HG02610 (cell line): ENCODE data around the gene WEE1.
"Not testable (repeated sequence)": the region's sequence is repeated elsewhere in the genome, so short reads cannot be mapped to it uniquely, and the experiment has no call there.

Source experiments
- ATAC-seq: cut with Tn5 transposase; IDR thresholded peaks from one replicate; pipeline ENCODE4 v1.9.1; 2021; ENCODE audit warnings: mild to moderate bottlenecking, moderate library complexity; ENCODE audit not compliant: unreplicated experiment

The WEE1 gene

DNA sequence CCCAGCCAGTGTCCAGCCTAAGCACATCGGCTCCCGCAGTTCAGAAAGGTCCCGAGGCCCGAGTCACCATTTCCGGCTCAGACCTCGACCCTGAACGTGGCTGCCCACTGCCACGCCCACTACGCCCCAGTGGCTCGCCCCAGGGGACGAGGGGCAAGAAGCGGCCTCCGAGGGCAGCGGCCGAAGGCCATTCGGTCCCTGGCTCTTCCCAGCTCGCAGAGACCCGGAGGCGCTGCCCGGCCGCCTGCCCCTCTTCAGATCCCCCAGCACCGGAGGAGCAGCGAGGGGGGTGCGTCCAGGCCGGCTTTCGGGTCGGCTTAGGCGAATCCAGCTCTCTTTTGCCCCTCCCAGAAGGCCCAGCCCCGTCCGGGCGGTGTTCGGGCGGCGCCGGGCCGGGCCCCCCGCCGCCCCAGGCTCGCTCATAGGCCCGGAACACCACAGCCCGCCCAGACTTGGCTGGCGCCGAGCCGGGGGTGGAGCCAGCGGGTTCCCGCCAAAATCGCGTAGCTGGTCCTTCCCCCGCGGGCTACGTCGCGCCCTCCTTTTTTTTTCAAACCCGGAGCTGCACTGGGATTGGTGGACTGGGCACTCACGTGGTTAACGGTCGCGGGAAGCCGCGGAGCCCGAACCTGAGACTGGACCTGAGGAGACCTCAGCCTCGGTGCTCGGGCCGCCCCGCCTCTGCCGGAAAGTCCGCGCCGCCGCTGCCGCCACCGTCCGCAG, at the start of gene WEE1:
WEE1 (plus strand) TSS at position 619 of the 723 bp plus-strand sequence. CDS start 264 bp downstream, outside the sequence.
- peak; percentile 90 for ATAC-seq

DNA sequence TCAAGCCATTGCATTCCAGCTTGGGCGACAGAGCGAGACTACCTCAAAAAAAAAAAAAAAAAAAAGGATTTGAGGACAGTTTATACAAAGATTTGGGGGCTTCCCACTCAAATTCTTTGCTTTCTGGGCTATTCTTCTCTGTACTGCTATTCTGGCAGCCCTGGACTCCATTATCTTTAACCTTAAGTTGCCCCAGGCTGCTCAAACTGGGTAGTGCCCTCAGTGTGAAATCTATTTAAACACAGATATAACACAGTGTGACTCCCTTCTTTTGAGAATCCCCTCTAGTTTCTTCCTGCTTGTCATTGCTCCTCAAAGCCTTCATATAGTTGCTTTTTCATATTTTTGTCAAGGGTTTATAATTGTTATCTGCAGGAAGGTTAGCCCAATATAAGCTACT, 49.5 kb upstream of the WEE1 start:
- ATAC-seq, result no peak

DNA sequence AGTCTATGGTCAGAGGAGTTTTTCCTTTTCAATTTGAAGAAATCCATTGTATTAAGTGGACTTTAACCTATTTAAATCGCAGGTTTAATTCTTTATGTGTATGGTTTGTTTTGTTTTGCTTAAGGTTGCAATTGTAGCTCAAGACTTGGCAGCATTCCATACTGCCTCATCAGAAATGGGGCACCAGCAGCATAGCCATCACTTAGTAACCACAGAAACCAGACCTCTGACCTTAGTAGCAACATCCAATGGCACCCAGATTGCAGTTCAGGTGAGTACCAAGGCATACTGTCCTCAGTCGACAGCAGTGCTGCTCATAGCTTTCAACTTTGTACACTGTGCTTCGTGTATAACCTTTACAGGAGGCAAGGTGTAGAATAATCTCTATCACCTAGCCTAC, 48.4 kb upstream of the WEE1 start:
- no peak for ATAC-seq

DNA sequence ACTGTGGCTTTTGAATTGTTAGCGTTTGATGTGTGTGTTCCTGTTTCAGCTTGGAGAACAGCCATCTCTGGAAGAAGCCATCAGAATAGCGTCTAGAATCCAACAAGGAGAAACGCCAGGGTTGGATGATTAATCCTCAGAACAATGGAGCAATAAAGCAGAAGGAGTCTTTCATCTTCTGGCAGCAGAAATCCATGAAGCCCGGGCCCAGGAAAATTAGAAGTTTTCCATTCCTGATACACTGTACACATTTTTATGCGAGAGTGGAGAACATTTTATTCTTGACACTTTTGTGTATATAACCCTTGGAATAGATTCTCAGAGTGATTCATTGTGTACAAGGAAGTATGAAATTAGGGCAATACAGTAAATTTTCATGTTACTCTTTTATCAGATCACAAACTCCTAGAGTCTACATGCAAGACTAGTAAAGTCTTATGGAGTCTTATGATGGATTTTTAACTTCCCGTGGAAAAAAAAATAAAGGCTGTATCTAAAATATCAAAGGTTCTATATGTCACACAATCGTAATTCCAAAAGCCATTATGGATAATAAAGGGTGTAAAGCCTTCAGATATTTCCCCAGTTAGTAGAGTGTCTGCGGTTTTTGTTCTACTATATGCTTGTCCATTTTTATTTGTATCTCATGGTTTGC, 45.9 kb upstream of the WEE1 start:
- ATAC-seq, result no peak

DNA sequence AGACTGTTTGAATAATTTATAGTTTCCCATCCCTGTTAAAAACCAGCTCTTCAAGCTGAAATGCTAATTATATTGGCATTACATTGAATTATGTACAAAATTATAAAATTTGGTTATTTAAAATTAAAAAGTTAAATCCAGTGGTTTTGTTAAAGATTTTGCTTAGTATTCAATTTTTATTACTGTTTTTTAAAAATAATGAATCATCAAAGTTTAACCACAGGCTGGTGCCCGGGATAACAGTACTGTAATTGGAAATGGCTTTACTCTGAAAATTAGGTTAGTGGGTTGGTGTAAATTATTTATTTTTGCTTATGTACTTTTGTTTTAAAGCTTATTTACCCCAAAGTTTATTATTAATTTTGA, 45.4 kb upstream of the WEE1 start:
- ATAC-seq, result no peak

DNA sequence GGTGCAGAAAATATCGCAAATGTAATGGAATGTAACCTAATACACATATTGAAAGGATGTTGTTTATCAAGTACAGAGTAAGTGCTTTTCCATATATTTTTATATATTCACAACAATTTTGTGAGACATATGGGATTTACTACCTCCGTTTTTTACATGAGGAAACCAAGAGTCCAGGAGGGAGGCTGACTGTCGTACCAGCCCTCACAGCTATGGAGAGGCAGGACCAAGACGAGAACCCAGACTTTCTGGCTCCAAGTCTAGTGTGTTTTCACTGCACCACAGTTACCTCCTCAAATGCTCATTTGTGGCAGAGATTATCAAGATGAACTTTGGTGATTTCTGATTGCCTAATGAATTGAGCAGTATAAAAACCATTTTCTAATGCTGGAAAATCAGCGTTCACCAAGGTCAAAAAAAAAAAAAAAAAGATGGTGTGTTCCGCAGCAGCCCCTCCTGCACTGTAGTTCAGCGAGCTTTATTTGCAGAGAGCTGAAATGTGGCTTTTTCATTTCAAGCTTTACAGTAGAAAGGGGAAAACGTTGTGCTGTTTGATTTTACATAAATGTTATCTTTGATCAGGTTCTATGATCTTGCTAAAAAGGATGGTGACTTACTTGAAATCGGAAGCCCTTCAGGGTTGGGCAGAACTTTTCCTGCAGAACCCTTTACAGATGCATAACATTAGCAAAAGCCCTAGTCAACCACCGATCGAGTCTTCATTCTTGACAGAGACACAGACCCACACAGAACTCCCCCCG, 44.7 kb upstream of the WEE1 start:
- no peak for ATAC-seq

DNA sequence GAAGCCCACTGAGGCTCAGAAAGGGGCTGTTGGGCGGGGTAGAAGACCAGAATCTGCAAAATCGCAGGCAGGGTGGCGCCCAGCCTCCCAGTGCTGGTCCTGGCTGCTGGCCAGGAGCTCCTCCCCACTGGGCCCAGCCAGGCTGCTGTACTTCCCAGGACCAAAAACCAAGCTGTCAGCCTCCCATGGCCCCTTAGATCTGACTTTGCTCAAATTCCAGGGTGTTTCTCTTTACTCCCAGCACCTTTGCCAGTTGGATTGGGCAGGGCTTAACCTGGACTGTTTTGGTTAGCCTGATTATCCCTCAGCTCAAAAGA, 44.2 kb upstream of the WEE1 start:
- no peak for ATAC-seq

DNA sequence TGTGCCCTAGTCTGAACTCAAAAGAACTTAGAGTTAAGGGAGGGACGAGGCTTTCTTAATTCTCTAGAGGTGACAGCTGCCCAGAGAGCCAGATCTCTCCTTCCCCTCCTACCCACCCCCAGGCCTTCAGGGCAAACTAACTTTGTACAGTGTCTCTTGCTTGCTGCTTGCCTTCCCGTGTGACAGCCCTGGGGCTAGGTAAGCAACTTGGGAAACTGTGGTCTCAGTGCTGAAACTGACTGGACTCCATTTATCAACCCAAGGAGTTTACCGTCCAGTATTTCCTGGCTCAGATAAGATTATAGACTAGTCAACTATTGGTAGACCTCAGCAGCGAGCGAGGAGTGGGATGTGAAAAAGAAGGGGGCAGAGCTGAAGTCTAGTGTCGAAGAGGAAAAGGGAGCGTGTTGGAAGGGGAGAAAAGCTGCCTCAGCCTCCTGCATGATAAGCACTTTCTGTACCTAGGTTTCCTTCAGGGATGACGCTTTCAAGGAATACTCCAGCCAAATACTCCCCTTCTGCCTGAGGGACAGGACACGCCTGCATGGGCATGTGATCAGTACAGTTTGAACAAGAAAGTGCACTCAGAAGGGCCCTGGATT, 43.3 kb upstream of the WEE1 start:
- ATAC-seq, result no peak

DNA sequence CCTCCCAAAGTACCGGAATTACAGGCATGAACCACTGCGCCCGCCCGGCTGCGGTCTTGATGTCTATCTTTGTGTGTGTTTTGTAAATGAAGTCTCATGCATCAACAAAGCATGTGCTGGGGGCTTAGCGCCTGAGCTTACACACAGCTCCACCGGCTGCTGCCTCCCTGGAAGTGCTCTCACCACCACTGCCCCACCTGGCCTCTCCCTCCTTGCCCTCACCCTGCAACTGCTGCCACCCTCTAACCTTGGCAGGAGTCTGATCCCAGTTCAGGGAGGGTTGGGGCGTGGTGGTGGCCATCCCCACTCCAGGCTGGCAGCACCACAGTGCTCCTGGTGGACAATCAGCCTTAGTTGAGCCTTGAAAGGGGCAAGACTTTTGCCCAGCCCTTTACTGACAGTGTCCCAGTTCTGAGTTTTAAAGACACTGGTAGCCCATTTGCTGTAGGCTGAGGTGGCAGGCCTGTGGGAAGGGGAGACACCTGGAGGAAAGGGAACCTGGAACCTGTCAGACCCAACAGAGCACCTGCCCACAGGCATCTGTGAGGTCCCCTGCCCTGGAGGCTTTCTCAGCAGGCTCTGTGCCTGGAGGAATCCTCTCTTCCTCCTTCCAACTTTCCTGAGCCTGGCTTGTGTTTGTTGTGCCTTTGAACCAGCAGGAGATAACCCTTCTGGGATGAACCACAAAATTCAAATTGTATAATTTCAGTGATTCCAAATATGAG, 42.4 kb upstream of the WEE1 start:
- ATAC-seq, result no peak

DNA sequence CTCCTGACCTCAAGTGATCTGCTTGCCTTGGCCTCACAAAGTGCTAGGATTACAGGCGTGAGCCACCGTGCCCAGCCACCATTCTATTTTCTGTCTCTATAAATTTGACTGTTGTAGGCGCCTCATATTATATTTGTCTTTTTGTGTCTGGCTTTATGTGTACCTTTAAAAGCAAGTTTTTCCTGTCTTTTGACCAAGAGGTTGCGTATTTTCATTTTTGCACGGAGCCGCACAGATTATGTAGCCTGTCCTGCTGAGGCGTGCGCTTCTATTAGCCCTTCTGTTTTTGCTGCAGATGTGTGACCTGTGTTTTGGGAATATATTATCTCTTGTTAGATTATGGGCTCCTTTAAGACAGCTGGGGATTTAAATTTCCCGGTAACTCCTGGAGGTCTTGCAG, 40.4 kb upstream of the WEE1 start:
- no peak for ATAC-seq

DNA sequence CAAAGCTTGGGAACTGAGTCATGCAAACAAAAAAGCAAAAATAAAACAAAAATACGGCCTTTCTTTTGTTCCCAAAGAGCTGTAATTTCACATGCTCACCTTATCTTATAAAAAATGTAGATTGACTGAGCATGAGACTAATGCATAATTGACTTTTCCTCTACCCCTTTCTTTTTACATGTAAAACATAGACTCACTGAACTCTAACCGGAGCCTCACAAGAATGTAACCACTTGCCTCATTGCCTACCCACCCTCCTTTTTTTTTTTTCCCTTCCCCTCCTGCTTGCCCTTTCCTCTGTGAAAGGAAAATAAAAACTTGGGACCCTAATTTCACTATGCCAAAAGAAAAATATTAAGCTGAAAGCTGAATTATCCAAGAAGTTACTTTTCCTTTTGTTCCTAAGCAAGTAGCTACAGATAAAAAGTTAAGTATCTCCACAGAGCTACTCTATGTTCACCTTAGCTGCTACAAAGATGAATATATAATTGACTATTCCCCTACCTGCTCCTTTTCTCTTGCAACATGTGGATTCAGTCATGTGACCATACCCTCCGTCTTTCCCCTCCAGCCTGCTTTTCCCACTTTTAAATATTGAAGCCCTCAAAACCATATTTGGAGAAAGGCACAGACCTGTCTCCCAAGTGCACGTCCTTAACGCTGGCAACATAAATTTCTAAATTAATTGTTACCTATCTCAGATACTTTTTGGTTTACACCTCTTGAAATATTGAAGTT, 39.6 kb upstream of the WEE1 start:
- no peak for ATAC-seq

DNA sequence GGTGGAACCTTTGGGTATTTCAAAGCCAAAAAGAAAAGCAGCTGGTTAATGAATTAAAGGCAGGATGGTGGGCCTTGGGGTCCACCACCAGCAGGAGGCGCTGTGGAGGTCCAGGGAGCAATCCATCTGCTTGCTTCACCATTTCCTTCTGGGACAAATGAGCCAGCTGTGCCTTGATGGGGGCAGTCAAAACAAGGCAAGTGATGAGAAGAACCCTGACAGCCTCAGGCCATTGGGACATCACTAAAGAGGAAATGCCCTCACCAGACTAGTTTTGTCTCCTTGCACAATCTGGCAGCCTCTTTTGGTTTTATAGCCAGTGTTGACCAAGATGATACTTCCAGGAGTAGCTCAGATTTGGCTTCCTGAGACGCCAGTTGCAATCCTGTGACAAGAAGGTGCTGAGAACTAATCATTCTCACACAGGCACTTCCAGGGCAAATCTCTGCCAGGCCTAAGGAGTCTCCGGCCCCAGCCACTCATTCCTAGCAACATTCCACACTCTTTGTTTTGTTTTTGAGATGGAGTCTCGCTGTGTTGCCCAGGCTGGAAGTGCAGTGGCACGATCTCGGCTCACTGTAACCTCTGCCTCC, 38.2 kb upstream of the WEE1 start:
- ATAC-seq, result no peak

DNA sequence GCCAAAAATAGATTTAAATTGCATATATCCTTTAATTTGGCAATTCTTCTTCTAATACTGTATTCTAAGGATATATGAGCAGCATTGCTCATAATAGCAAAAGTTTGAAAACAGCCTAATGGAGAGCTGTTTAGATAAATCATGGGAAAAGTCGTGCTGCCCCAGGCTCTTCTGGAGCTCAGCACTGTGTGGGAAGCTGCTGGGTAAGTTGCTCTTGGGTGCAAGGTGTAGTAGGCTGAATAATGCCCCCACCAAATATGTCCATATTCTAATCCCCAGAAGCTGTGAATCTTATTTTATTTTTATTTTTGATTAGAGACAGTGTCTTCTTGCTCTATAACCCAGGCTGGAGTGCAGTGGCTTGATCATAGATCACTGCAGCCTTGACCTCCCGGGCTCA, 34.9 kb upstream of the WEE1 start:
- no peak for ATAC-seq

DNA sequence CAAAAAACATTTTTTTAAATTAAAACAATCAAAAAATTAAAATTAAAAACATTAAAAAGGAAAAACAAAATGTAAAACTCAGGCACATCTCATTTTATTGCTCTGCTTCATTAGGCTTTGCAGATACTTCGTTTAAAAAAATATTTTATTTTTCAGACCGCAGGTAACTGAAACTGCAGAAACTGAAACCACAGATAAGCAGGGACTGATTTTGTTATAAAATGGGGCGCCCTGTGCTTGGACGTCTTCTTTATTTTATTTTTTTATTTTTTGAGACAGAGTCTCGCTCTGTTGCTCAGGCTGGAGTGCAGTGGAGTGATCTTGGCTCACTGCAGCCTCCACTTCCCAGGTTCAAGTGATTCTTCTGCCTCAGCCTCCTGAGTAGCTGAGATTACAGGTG, 24.3 kb upstream of the WEE1 start:
- not testable (repeated sequence) for ATAC-seq

DNA sequence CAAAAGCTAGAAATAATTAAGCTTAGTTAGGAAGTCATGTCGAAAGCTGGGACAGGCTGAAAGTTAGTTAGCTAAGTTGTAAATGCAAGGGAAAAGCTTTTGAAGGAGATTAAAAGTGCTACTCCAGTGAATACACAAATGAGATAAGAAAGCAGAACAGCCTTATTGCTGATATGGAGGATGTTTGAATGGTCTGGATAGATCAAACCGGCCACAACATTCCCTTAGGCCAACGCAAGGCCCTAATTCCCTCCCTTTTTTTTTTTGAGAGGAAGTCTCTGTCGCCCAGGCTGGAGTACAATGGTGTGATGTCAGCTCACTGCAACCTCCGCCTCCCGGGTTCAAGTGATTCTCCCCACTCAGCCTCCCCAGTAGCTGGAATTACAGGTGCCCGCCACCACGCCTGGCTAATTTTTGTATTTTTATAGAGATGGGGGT, 23.3 kb upstream of the WEE1 start:
- ATAC-seq, result no peak

DNA sequence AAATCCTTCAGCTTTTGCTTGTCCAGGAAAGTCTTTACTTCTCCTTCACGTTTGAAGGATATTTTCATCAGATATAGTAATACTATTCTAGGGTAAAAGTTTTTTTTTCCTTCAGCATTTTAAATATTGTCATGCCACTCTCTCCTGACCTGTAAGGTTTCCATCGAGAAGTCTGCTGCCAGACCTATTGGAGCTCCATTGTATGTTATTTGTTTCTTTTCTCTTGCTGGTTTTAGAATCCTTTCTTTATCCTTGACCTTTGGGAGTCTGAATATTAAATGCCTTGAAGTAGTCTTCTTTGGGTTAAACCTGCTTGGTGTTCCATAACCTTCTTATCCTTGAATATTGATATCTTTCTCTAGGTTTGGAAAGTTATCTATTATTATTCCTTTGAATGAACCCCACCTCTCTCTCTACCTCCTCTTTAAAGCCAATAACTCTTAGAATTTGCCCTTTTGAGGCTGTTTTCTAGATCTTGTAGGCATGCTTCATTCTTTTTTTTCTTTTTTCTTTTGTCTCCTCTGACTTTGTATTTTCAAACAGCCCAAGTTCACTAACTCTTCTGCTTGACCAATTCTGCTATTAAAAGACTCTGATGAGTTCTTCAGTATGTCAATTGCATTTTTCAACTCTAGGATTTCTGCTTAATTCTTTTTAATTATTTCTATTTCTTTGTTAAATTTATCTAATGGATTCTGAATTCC, 12.0 kb upstream of the WEE1 start:
- ATAC-seq, result no peak

DNA sequence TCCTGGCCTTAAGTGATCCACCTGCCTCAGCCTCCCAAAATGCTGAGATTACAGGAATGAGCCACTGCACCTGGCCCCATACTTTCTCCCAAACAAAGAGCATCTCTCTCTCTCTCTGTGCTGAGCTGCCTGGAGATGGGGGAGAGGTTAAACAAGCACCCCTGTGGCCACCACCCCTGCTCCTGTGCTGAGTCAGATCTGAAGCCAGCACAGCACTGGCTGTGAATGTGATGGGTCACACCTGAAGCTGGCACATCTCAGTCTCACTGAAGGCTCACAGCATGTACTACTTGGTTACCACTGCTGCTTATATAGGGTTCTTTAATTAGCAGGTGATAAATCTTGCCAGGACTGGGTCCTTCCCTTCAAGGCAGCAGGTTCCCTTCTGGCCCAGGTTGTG, 10.8 kb upstream of the WEE1 start:
- ATAC-seq, result no peak

DNA sequence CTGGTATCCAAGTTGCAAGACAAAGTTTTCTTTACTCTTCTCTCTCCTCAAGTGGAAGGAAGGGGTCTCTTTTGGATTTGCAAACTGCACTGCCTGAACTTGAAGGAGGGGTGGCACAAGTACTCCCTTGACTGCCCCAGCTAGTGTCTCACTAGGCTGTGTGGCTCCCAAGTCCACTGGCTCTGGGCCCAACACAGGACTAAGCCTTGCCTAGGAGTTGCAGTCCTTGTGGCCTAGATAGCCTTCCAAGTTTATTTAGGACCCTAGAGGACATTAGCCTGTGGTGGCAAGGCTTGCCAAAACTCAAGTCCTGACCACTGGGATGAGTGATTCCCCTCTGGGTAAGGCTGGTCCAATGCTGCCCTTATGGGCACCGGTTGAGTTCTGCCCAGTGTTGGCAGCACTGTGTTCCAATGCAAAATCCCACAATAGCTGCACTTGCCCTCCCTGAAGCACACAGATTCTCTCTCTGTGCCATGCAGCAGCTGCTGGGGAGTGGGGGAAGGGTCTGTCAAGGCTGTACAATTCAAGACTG, 10.2 kb upstream of the WEE1 start:
- ATAC-seq, result no peak
